Measurements from ENCODE around the gene CASK.

The CASK gene

DNA sequence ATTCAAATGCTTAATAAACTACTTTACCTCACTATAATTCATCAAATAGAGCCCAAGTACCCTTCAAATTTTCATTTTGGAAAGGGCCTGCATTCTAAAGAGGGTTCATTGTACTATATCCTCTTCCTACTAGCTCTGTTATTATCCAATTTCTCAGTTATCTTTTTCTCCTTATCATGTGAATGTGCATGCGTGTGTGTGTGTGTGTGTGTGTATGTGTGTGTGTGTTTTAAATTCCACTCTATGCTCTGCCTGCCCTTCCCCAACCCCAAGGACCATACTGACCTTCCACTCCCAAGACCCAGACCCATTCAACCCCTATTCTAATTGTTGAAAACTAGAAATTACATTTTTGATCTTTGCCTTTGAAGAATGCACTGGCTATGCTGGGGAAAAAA lies 33.3 kb downstream of the CASK start:
- no peak overlapping the region for H3K4me3 ChIP-seq (replicated peaks; ENCODE audit: low read depth, low read length)
- no peak for TF ChIP-seq CTCF (IDR thresholded peaks at IDR 0.05; ENCODE audit: low read depth, low read length, missing control alignments)
- DNase-seq (ENCODE audit: extremely low read depth, low read depth): no peak

DNA sequence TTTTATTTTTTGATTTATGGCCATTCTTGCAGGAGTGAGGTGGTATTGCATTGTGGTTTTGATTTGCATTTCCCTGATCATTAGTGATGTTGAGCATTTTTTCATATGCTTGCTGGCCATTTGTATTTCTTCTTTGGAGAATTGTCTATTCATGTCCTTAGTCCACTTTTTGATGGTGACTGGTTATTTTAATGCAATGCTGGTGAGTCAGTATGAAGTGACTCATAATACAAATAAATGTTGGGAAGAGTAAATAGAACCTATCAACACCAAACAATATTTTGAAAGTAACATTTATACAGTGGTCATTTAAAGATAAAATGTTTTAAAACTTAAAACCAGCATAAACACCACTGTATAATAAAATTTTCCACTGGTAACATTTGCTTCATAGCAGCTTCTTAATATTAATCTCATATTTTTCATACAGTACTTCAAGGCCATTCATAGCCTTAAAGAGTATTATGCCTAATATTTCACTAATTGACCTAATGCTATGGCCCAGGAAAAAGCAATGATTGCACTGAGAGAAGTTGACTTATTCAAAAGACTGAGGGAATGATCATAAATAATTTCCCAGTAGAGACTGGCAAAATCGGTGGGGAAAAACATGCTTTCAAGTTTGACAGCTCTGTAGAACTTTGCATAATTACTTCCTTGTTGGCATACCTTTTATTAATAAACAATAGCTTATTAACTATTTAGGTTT lies 33.9 kb downstream of the CASK start:
- H3K4me3 ChIP-seq (replicated peaks; ENCODE audit: low read depth, low read length): no peak overlapping the region
- DNase-seq (ENCODE audit: extremely low read depth, low read depth): no peak
- no peak for TF ChIP-seq CTCF (IDR thresholded peaks at IDR 0.05; ENCODE audit: low read depth, low read length, missing control alignments)

DNA sequence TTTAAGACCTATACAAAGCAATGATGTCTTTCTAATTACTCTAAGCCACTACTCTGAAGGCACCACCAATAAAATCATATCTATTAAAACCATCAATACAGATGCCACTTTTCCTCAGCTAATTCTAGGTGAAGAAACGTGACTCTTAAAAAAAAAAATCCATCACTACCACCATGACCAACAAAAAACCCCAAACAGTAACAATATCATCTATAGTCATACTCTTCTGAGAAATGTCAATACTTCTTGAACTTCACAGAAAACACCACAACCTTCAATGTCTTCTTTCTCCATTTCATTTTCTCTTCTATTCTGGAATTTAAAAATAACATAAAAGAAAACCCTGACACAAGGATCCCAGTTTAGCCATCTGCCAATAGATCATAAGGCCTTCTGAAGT lies 35.7 kb downstream of the CASK start:
- H3K4me3 ChIP-seq (replicated peaks; ENCODE audit: low read depth, low read length): no peak overlapping the region
- DNase-seq (ENCODE audit: extremely low read depth, low read depth): no peak
- TF ChIP-seq CTCF (IDR thresholded peaks at IDR 0.05; ENCODE audit: low read depth, low read length, missing control alignments): no peak

GRCh38 chrX:41885724-41886123 lies 37.6 kb downstream of the CASK start:
- no peak for TF ChIP-seq CTCF (IDR thresholded peaks at IDR 0.05; ENCODE audit: low read depth, low read length, missing control alignments)
- no peak for DNase-seq (ENCODE audit: extremely low read depth, low read depth)
- H3K4me3 ChIP-seq (replicated peaks; ENCODE audit: low read depth, low read length): no peak overlapping the region

DNA sequence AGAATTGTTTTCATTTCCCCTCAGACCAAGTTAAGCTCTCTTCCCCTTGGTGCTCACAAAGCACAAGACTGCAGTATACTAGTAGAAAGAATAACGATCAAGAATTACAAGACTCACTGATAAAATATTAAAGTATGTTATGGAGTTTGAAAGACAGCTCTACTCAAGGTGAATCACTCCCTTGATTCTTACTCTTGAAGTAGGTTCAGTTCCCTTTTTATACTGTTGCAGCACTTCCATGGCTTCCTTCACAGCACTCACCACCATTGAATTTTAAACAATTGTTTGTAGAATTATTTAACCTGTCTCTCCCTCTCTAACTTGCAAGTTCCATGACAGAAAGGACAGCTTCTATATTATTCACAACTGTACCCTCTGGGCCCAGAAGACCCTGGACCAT lies 42.2 kb downstream of the CASK start:
- no peak for TF ChIP-seq CTCF (IDR thresholded peaks at IDR 0.05; ENCODE audit: low read depth, low read length, missing control alignments)
- no peak overlapping the region for H3K4me3 ChIP-seq (replicated peaks; ENCODE audit: low read depth, low read length)
- no peak for DNase-seq (ENCODE audit: extremely low read depth, low read depth)

- H3K4me3 ChIP-seq (replicated peaks; ENCODE audit: low read depth, low read length): no peak overlapping the region
- no peak for TF ChIP-seq CTCF (IDR thresholded peaks at IDR 0.05; ENCODE audit: low read depth, low read length, missing control alignments)
- DNase-seq (ENCODE audit: extremely low read depth, low read depth): no peak
Measured at GRCh38 chrX:41877167-41877566, 46.2 kb downstream of the CASK start.

DNA sequence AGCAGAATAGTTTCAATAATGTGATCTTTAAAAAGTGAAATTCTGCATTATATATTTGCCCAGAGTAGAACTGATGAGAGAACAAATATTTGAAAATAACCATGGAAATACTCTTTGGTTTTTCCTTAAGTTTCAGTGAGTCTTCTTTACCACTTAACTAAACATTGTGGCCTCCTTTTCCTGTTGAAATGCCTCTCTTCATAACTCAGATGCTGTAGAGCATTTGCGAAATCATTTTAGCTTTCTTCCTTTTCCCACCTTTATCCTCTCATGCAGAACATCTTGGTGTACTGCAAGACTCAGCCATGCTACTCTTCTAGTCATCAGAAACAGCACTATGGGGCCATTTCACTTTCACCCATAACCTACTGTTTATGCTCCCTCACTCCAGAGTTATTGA lies 48.2 kb downstream of the CASK start:
- no peak for DNase-seq (ENCODE audit: extremely low read depth, low read depth)
- no peak for TF ChIP-seq CTCF (IDR thresholded peaks at IDR 0.05; ENCODE audit: low read depth, low read length, missing control alignments)
- H3K4me3 ChIP-seq (replicated peaks; ENCODE audit: low read depth, low read length): no peak overlapping the region
